Astrocyte (in vitro differentiated cells and primary cell): ENCODE data around the gene TLK2. TPM values are rescaled to one million over a fixed set of nuclear protein-coding genes. Genes with fewer than 3 reads are reported as not detected.

Experiments
- DNase-seq: peaks from one replicate; pipeline ENCODE4 v3.0.0-alpha.2; 2010; ENCODE audit warnings: low read depth
- FAIRE-seq: peaks from 2 replicates; lab custom pipeline; 2011; peaks lifted over from hg19 to GRCh38; lab: Jason Lieb, UNC
- H2AFZ ChIP-seq: 2 replicates; pipeline ENCODE4 v1.6.0; 2012; ENCODE audit warnings: low read depth, low read length, inconsistent platforms
- H3K27ac ChIP-seq: 2 replicates; pipeline ENCODE4 v1.5.1; 2011; ENCODE audit warnings: low read depth, low read length, inconsistent platforms
- H3K27me3 ChIP-seq: 2 replicates; pipeline ENCODE4 v1.6.0; 2011; ENCODE audit warnings: low read length, inconsistent platforms; ENCODE audit not compliant: insufficient read depth
- H3K36me3 ChIP-seq: 2 replicates; pipeline ENCODE4 v1.5.1; 2011; ENCODE audit warnings: low read length, inconsistent platforms; ENCODE audit not compliant: insufficient read depth
- H3K4me1 ChIP-seq: 2 replicates; pipeline ENCODE4 v1.5.1; 2011; ENCODE audit warnings: low read length, inconsistent platforms; ENCODE audit not compliant: insufficient read depth
- H3K4me2 ChIP-seq: 2 replicates; pipeline ENCODE4 v1.6.0; 2012; ENCODE audit warnings: low read length, inconsistent platforms
- H3K4me3 ChIP-seq: 2 replicates; pipeline ENCODE4 v1.5.1; 2011; ENCODE audit warnings: low read depth, mild to moderate bottlenecking, low read length, inconsistent platforms; ENCODE audit not compliant: insufficient read depth
- H3K79me2 ChIP-seq: 2 replicates; pipeline ENCODE4 v1.6.0; 2012; ENCODE audit warnings: mild to moderate bottlenecking, low read length, inconsistent platforms; ENCODE audit not compliant: insufficient read depth
- H3K9ac ChIP-seq: 2 replicates; pipeline ENCODE4 v1.6.0; 2012; ENCODE audit warnings: mild to moderate bottlenecking, low read length, inconsistent platforms
- H3K9me3 ChIP-seq: 2 replicates; pipeline ENCODE4 v1.5.1; 2012; ENCODE audit warnings: low read depth, mild to moderate bottlenecking, low read length, inconsistent platforms; ENCODE audit not compliant: insufficient read depth
- H4K20me1 ChIP-seq: 2 replicates; pipeline ENCODE4 v1.6.0; 2012; ENCODE audit warnings: low read length, inconsistent platforms; ENCODE audit not compliant: insufficient read depth
- H3K27ac Mint-ChIP-seq: one replicate; pipeline ENCODE4 v1.8.0; 2021; ENCODE audit warnings: mild to moderate bottlenecking, mixed read lengths; ENCODE audit not compliant: unreplicated experiment
- H3K27me3 Mint-ChIP-seq: one replicate; pipeline ENCODE4 v1.8.0; 2021; ENCODE audit warnings: low read depth, mixed read lengths; ENCODE audit not compliant: unreplicated experiment
- H3K36me3 Mint-ChIP-seq: one replicate; pipeline ENCODE4 v1.8.0; 2021; ENCODE audit warnings: low read depth, mixed read lengths; ENCODE audit not compliant: unreplicated experiment
- H3K4me1 Mint-ChIP-seq: one replicate; pipeline ENCODE4 v1.8.0; 2021; ENCODE audit warnings: low read depth, mixed read lengths; ENCODE audit not compliant: unreplicated experiment
- H3K4me3 Mint-ChIP-seq: one replicate; pipeline ENCODE4 v1.8.0; 2021; ENCODE audit warnings: mild to moderate bottlenecking, moderate library complexity, mixed read lengths; ENCODE audit not compliant: unreplicated experiment
- H3K9me3 Mint-ChIP-seq: one replicate; pipeline ENCODE4 v1.8.0; 2021; ENCODE audit warnings: mild to moderate bottlenecking, mixed read lengths; ENCODE audit not compliant: unreplicated experiment
- EZH2 ChIP-seq: IDR thresholded peaks from 2 replicates; pipeline ENCODE4 v1.6.1; 2012; ENCODE audit warnings: mild to moderate bottlenecking, low read length, inconsistent platforms; ENCODE audit not compliant: insufficient read depth
- total RNA-seq: library from RNA; stranded (reverse); gene quantifications from 2 replicates; pipeline ENCODE4 v1.2.1, GENCODE V29; 2021
- TF ChIP-seq, protein P1 (sequence below): IDR thresholded peaks from 2 replicates; pipeline ENCODE4 v1.5.1; 2011; ENCODE audit warnings: low read depth, mild to moderate bottlenecking, inconsistent platforms, low read length, moderate library complexity; ENCODE audit not compliant: insufficient read depth

Gene TLK2
- total RNA-seq, 1 donor from 2014 or later = 53.0 TPM

DNA sequence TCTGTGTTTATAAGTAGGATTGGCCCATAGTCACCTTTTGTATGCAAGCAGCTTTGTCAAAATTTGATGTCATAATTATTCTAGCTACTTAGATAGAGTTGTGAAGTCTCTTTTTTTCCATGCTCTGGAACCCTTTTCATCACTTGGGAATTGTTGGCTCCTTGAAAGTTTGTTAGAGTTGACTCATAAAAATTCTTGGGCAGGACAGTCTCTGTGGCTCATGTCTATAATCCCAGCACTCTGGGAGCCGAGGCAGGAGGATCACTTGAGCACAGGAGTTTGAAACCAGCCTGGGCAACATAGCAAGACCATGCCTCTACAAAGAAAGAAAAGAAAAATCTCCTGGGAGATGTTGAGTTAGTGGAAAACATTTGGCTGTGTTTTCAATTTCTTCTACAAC lies 103.1 kb downstream of the TLK2 start:
- H3K27me3 Mint-ChIP-seq = no peaks in the 10 kb centered on the region
- no peak overlapping the region for H3K27ac ChIP-seq
- DNase-seq (no peak), FAIRE-seq (no peak)
- no peak overlapping the region for H3K27ac Mint-ChIP-seq
- no peak overlapping the region for H3K4me3 Mint-ChIP-seq
- TF ChIP-seq, protein P1, sequence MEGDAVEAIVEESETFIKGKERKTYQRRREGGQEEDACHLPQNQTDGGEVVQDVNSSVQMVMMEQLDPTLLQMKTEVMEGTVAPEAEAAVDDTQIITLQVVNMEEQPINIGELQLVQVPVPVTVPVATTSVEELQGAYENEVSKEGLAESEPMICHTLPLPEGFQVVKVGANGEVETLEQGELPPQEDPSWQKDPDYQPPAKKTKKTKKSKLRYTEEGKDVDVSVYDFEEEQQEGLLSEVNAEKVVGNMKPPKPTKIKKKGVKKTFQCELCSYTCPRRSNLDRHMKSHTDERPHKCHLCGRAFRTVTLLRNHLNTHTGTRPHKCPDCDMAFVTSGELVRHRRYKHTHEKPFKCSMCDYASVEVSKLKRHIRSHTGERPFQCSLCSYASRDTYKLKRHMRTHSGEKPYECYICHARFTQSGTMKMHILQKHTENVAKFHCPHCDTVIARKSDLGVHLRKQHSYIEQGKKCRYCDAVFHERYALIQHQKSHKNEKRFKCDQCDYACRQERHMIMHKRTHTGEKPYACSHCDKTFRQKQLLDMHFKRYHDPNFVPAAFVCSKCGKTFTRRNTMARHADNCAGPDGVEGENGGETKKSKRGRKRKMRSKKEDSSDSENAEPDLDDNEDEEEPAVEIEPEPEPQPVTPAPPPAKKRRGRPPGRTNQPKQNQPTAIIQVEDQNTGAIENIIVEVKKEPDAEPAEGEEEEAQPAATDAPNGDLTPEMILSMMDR = no peak
- TF ChIP-seq EZH2 = no peak
- H3K9ac ChIP-seq = no peak overlapping the region
- no peak overlapping the region for H3K4me3 ChIP-seq
- no peak overlapping the region for H3K4me2 ChIP-seq
- no peaks in the 10 kb centered on the region for H3K27me3 ChIP-seq
- no peaks in the 10 kb centered on the region for H3K9me3 Mint-ChIP-seq
- H3K9me3 ChIP-seq = no peaks in the 10 kb centered on the region
- peaks cover 7% of the 10 kb centered on the region for H3K36me3 Mint-ChIP-seq
- H3K36me3 ChIP-seq = peaks cover 10% of the 10 kb centered on the region
- no peaks in the 10 kb centered on the region for H3K4me1 ChIP-seq
- no peak overlapping the region for H2AFZ ChIP-seq
- peaks cover 3% of the 10 kb centered on the region for H3K4me1 Mint-ChIP-seq
- peaks cover 1% of the 10 kb centered on the region for H4K20me1 ChIP-seq
- no peaks in the 10 kb centered on the region for H3K79me2 ChIP-seq

DNA sequence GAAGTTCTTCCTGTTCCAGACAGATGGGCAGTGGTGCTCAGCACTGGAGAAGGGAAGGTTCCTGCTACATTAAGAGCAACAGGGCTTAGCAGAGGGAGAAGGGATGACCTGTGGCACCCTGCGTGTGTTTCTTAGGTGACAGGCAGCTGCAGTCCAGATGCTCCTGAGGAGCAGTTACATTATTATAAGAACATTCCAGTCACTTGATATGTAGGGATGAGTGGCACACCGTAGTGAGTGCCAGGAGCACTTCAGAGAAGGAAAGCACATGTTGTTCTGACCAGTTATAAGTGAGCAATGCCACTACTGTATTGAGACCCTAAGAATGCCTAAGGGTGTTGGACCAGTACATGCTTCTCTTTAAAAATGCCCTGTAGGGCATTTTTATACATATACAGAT lies 108.9 kb downstream of the TLK2 start:
- Histone ChIP-seq H4K20me1 (peaks cover 9% of the 10 kb centered on the region), H3K4me1 (no peaks in the 10 kb centered on the region), H3K4me2 (no peak overlapping the region), H3K9me3 (no peaks in the 10 kb centered on the region), H2AFZ (no peak overlapping the region), H3K4me3 (no peak overlapping the region), H3K9ac (no peak overlapping the region), H3K79me2 (no peaks in the 10 kb centered on the region), H3K36me3 (peaks cover 21% of the 10 kb centered on the region), H3K27me3 (no peaks in the 10 kb centered on the region), H3K27ac (no peak overlapping the region)
- Mint-ChIP-seq H3K36me3 (peaks cover 7% of the 10 kb centered on the region), H3K4me3 (no peak overlapping the region), H3K4me1 (peaks cover 3% of the 10 kb centered on the region), H3K9me3 (no peaks in the 10 kb centered on the region), H3K27ac (no peak overlapping the region), H3K27me3 (no peaks in the 10 kb centered on the region)
- no peak for FAIRE-seq
- no peak for DNase-seq
- TF ChIP-seq, protein P1 = no peak
- no peak for TF ChIP-seq EZH2

DNA sequence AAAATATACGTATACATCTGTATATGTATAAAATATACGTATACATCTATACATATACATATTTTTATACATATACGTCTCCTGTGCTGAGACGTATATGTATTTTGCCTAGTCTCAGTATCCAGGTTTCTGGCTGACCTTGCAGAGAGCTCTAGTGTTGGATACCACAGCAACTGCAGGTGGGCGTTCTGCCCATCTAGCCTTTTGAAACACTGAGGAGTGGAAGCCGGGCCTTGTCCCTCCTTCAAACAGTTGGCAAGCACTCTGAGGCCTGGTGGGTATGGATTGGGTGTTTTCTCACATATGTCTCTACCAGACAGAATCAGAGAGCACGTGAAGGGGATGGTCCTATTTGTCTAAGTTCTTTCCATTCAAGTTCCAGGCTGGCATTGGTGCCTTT lies 109.5 kb downstream of the TLK2 start:
- Histone ChIP-seq H4K20me1 (peaks cover 9% of the 10 kb centered on the region), H3K4me2 (no peak overlapping the region), H3K4me1 (no peaks in the 10 kb centered on the region), H3K9ac (no peak overlapping the region), H3K27me3 (no peaks in the 10 kb centered on the region), H3K27ac (no peak overlapping the region), H3K36me3 (peaks cover 21% of the 10 kb centered on the region), H3K4me3 (no peak overlapping the region), H3K9me3 (no peaks in the 10 kb centered on the region), H2AFZ (no peak overlapping the region), H3K79me2 (no peaks in the 10 kb centered on the region)
- no peak overlapping the region for H3K4me3 Mint-ChIP-seq
- H3K9me3 Mint-ChIP-seq = no peaks in the 10 kb centered on the region
- no peak for DNase-seq
- TF ChIP-seq, protein P1 = no peak
- no peak for TF ChIP-seq EZH2
- H3K36me3 Mint-ChIP-seq = peaks cover 7% of the 10 kb centered on the region
- FAIRE-seq = no peak
- no peaks in the 10 kb centered on the region for H3K27me3 Mint-ChIP-seq
- H3K27ac Mint-ChIP-seq = peak overlapping the region; percentile 50
- peaks cover 3% of the 10 kb centered on the region for H3K4me1 Mint-ChIP-seq
